Esophagus muscularis mucosa (tissue), 4 donors: ENCODE results near the gene PTPRK. TPM values are rescaled to one million over a fixed set of nuclear protein-coding genes. Genes with fewer than 3 reads are reported as not detected.

Experiments used
- DNase-seq: peaks from one replicate; pipeline ENCODE4 v3.0.0-alpha.2; 2017; ENCODE audit errors: extremely low spot score
- H3K27ac ChIP-seq, 4 donors: fragments of 200-600 bp; sonication (generic); replicated peaks in 1 of 4; 1 replicate in 3 of 4; 2 replicates in 1 of 4; pipeline ENCODE4 v1.5.1; 2016 to 2019; ENCODE audit warnings: mild to moderate bottlenecking in 1 of 4
- H3K27me3 ChIP-seq, 4 donors: fragments of 200-600 bp; sonication (generic); one replicate each; pipeline versions ENCODE4 v1.5.1 to v1.6.0; 2016 to 2019
- H3K36me3 ChIP-seq, 4 donors: fragments of 200-600 bp; sonication (generic); one replicate each; pipeline ENCODE4 v1.5.1; 2016 to 2019
- H3K4me1 ChIP-seq, 4 donors: fragments of 200-600 bp; sonication (generic); one replicate each; pipeline ENCODE4 v1.5.1; 2016 to 2019
- H3K4me3 ChIP-seq, 4 donors: fragments of 200-600 bp; sonication (generic); 1 replicate in 2 of 4; 2 replicates in 2 of 4; pipeline ENCODE4 v1.5.1; 2016 to 2019; ENCODE audit warnings: mild to moderate bottlenecking in 4 of 4, moderate library complexity in 1 of 4
- H3K9me3 ChIP-seq, 4 donors: fragments of 200-600 bp; sonication (generic); 1 replicate in 3 of 4; 2 replicates in 1 of 4; pipeline ENCODE4 v1.5.1; 2016 to 2019
- EP300 ChIP-seq: sonication (generic); formaldehyde crosslinking; IDR thresholded peaks from one replicate; pipeline ENCODE4 v1.6.1; 2017; ENCODE audit warnings: antibody characterized with exemption
- POLR2A ChIP-seq: fragments of 450-650 bp; IDR thresholded peaks from one replicate; pipeline ENCODE4 v1.6.1; 2017; ENCODE audit warnings: antibody characterized with exemption, moderate library complexity, mild to moderate bottlenecking, low read depth
- POLR2AphosphoS5 ChIP-seq, 2 donors: sonication (generic); formaldehyde crosslinking; IDR thresholded peaks; one replicate each; pipeline ENCODE4 v1.6.1; 2017; ENCODE audit warnings: antibody characterized with exemption in 2 of 2
- WGBS: methylation state at CpG from one replicate; pipeline ENCODE4 v1.1.5; 2018; 5-methylcytosine and 5-hydroxymethylcytosine counted together
- intact Hi-C: fragments of 100-400 bp; cut with DNase I; formaldehyde crosslinking; loops from one replicate; pipeline ENCODE4 v1.15.1; 2023
- total RNA-seq, 4 donors: library from RNA; depleted of rRNA; stranded (reverse); fragments of >200 nt; gene quantifications; one replicate each; pipeline versions ENCODE4 v1.1.0 to v1.2.1, GENCODE V29; 2016
- TF ChIP-seq, protein P1 (sequence below), 3 experiments: fragments of 200-600 bp in 2 of 3; fragments of 450-650 bp in 1 of 3; sonication (generic) in 2 of 3; IDR thresholded peaks; one replicate each; pipeline ENCODE4 v1.5.1; 2017 to 2019; ENCODE audit warnings: antibody characterized with exemption in 3 of 3, mild to moderate bottlenecking in 2 of 3, moderate library complexity in 1 of 3

The PTPRK gene
- total RNA-seq, 4 donors from 2014 or later = 36.8 to 53.1 (median 43.8) TPM

DNA sequence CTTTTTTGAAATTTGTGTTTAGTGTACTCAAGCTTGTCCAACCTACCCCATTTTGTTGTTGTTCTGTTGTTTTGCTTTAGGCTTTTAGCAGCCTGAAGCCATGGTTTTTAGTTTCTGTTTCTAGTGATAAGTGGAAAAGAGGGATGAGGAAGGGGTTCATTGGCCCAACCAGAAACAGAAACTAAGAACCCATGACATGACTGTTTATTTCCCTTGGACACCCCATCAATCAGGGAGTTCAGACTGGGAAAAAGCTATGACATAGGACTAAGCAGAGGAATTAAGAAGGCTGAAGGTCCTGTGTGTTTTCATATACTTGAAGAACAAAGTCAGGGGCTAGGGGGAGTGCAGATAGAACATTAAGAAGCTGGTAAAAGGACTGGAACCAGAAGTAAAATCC, 425.0 kb downstream of the PTPRK start:
- Histone ChIP-seq H3K27ac (no peak overlapping the region), H3K4me3 (no peak overlapping the region), H3K4me1 (peaks cover 11 to 13% (median 12%) of the 10 kb centered on the region in 4 donors), H3K27me3 (no peaks in the 10 kb centered on the region), H3K9me3 (no peaks in the 10 kb centered on the region), H3K36me3 (no peaks in the 10 kb centered on the region)
- DNase-seq = no peak
- TF ChIP-seq POLR2AphosphoS5 (IDR thresholded peaks at IDR 0.05) (no peak), EP300 (no peak), POLR2A (no peak)
- TF ChIP-seq, protein P1, sequence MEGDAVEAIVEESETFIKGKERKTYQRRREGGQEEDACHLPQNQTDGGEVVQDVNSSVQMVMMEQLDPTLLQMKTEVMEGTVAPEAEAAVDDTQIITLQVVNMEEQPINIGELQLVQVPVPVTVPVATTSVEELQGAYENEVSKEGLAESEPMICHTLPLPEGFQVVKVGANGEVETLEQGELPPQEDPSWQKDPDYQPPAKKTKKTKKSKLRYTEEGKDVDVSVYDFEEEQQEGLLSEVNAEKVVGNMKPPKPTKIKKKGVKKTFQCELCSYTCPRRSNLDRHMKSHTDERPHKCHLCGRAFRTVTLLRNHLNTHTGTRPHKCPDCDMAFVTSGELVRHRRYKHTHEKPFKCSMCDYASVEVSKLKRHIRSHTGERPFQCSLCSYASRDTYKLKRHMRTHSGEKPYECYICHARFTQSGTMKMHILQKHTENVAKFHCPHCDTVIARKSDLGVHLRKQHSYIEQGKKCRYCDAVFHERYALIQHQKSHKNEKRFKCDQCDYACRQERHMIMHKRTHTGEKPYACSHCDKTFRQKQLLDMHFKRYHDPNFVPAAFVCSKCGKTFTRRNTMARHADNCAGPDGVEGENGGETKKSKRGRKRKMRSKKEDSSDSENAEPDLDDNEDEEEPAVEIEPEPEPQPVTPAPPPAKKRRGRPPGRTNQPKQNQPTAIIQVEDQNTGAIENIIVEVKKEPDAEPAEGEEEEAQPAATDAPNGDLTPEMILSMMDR (IDR thresholded peaks at IDR 0.05) = no peak
- intact Hi-C loops = no loop called here

DNA sequence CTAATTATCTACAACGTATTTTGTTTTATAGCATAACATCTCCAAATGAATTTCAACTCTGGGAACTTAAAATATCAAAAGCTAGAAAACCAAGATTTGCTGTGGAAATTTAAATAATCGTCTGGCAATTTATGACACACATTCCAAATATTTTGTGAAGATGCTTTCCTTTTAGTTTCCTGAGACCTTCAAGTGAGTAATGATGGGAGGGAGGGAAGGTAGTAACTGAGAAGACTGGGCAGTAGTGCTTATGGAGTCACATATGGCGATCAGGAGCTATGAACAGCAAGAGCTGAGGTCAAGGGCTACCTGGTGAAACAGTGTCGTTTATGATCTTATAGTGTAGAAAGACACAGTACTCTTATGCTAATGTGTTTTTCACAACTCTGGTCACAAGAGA, 441.4 kb downstream of the PTPRK start:
- TF ChIP-seq EP300 = no peak
- TF ChIP-seq, protein P1 (IDR thresholded peaks at IDR 0.05) = no peak
- TF ChIP-seq POLR2A = no peak
- TF ChIP-seq POLR2AphosphoS5 (IDR thresholded peaks at IDR 0.05) = no peak

DNA sequence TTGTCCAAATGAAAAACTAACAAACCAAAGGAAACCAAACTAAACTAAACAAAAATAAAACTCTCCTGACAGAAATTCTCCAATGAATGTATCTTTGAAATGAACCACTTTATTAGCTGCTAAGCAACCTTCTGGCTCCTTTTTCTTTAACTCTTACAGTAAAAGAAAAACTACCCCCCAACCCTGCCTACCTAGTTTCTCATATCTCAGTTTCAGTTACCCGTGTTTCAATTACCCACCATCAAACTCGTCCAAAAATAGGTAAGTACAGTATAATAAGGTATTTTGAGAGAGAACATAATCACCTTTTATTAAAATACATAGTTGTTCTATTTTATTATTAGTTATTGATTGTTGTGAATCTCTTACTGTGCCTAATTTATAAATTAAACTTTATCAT, 442.1 kb downstream of the PTPRK start:
- Histone ChIP-seq H3K4me1 (no peaks in the 10 kb centered on the region), H3K27ac (no peak overlapping the region), H3K4me3 (no peak overlapping the region), H3K27me3 (no peaks in the 10 kb centered on the region), H3K9me3 (no peaks in the 10 kb centered on the region), H3K36me3 (peaks cover 0 to 10% (median 2%) of the 10 kb centered on the region in 4 donors)
- DNase-seq = no peak
- intact Hi-C loops = no loop called here
- 88% methylated on average over 2 of the region's 2 CpGs for WGBS
- no peak for TF ChIP-seq EP300
- TF ChIP-seq, protein P1 (IDR thresholded peaks at IDR 0.05) = no peak
- no peak for TF ChIP-seq POLR2AphosphoS5 (IDR thresholded peaks at IDR 0.05)
- no peak for TF ChIP-seq POLR2A

More for the DNA sequence above, 441.4 kb downstream of the PTPRK start:
- no peak overlapping the region for H3K27ac ChIP-seq
- no peak for DNase-seq
- H3K4me1 ChIP-seq = no peaks in the 10 kb centered on the region
- peaks cover 0 to 10% (median 2%) of the 10 kb centered on the region in 4 donors for H3K36me3 ChIP-seq
- intact Hi-C loops = no loop called here
- H3K4me3 ChIP-seq = no peak overlapping the region
- H3K9me3 ChIP-seq = no peaks in the 10 kb centered on the region
- H3K27me3 ChIP-seq = no peaks in the 10 kb centered on the region
- WGBS = 95% methylated on average over 4 of the region's 4 CpGs

DNA sequence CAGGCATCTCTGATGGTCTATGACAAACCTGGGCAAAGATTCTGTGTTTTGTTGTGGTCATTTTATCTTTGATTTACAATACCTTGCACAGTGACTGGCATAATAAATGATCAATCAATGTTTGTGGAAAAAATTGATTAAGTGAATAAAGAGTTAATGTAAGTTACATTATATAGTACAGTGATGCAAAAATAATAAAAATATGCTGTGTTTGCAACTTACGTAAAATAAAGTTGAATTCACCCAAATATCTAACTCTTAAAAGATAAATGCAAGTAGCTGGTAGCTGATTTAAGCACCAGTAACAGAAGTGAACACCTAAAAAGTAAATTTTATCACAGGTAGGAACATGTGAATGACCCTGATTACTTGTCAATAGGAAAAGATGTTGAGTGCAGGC, 443.6 kb downstream of the PTPRK start:
- no peaks in the 10 kb centered on the region for H3K9me3 ChIP-seq
- 90% methylated on average over 1 of the region's 1 CpG for WGBS
- DNase-seq = no peak

More for the DNA sequence above, 443.6 kb downstream of the PTPRK start:
- intact Hi-C loops = no loop called here
- Histone ChIP-seq H3K27me3 (no peaks in the 10 kb centered on the region), H3K27ac (no peak overlapping the region), H3K4me3 (no peak overlapping the region), H3K36me3 (peaks cover 0 to 4% (median 0%) of the 10 kb centered on the region in 4 donors), H3K4me1 (no peaks in the 10 kb centered on the region)
- TF ChIP-seq POLR2AphosphoS5 (IDR thresholded peaks at IDR 0.05) = no peak
- no peak for TF ChIP-seq EP300
- no peak for TF ChIP-seq POLR2A
- TF ChIP-seq, protein P1 (IDR thresholded peaks at IDR 0.05) = no peak
